Activated naive CD8-positive, alpha-beta T cell treated with anti-CD3 and anti-CD28 coated beads, Interleukin-2, amount 50 U/mL, for 16 hours (primary cell): ENCODE measurements around the gene SCD5.

Source experiments
- DNase-seq: peaks from one replicate; pipeline ENCODE4 v3.0.0-alpha.2; 2020; ENCODE audit warnings: low read depth, low spot score

SCD5 gene

DNA sequence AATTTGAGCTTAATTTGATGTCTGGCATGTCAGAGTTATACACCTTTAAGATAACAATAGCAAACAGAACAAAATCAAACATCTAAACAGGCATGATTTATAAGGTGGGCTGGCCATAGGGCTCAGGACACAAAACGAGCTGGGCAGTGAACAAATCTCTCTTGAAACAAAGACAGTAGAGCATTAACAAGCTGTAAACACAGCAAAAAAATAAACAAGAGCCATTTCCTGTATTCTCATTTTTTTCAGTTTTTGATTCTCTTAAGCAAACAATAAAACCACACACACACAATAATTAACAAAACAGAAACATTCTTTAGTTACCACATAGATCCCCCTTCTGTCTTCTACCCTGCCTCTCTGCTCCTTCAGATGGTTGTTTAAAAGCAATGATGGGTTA is 168.5 kb downstream of the SCD5 start:
- DNase-seq, result no peak

DNA sequence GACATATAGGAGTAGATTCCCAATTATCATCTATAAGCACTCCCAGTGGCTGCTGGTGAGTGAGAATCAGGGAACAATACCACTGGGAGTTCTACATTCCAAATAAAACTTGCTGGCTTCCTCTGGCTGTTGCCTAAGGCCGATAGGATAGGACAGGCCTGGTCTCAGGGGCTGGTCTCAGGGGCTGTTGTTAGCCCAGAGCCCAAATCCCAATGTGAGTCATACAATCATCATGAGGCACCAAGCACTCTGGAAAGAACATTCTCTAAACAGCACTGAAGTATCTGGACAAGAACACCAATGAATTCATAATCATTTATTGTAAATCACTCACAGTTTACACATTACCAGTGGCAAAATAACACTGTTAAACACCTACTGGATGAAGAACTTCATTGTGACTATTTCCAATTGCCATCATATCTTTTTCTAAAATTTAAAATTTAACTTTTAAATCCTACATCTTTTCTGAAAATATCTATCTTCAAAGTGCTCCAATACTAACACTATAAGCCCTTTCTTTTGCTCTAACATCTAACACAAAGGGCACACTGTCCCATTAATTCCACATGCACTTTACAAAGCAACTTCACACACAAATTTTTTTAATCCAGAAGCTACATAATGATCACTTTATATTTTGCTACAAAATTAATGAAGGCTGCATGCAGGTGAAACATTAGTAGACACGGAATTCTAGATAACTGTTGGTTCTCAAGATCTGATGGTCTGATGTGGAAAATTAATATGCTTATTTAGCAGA is 169.2 kb downstream of the SCD5 start:
- no peak for DNase-seq

DNA sequence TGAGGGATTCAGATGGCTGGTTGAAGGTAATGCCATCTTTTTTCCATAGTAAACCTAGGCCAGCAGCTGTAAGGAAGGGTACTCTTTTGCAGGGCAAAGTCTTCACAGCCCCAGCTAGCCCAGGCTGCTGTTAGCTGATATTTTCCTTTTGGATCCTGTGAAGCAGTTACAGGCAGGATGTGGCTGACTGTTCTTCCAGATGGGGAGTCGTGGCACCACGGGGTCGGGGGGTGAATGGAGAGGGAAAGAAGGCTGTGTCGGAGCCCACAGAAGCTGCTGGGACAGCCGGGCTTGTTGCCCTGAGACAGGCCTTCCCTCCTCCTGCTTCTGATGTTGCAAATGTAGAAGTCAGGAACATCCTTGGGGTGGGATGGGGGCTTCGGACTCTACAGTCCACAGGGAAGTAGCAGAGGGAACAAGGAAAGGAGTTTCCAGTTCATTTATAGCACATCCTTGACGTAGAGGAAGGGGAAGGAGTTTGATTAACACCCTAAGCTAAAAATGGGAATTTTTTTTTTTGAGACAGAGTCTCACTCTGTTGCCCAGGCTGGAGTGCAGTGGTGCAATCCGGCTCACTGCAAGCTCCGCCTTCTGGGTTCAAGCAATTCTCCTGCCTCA is 172.2 kb downstream of the SCD5 start:
- DNase-seq, result no peak

DNA sequence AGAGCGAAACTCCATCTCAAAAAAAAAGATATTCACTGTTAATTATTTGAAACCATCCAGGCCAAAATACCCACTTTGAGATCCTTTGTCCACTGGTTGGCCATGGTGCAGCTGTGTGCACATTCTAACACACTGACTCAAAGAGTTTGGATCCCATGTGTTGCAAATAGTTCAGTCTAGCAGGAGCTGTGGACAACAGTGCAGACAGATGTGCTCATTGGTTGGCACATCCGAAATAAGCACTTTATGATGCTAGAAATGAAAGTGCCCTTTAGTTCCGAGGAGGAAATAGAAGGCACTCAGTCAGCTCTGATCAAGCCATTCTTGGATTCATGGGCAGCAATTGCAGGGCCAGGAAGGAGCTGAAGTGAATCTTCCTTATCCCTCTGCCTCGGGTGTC is 173.8 kb downstream of the SCD5 start:
- no peak for DNase-seq

DNA sequence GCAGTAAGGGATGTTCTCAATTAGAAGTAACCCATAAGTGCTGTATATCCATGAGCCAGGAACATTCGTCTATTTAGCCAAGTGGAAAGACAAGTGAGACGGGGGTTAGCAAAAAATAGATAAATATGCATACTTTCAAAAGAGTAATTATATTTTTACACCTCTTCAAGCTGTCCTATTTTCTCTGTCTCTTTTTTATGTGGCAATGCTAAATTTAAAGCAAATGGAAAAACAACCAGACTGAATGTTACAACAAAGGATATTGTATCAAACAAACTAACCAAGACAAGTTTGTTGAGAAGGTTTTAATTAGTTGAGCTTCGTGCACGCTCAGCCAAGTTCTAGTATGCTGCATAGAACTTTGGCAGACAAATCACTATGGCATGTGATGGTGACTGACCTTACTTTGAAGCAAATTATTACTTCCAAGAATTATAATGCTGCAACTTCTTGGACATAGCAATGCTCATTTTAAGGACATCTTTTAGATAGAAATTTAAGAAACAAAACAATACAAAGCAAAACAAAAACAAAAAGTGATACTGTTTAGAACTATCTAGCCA is 175.4 kb downstream of the SCD5 start:
- DNase-seq, result no peak

DNA sequence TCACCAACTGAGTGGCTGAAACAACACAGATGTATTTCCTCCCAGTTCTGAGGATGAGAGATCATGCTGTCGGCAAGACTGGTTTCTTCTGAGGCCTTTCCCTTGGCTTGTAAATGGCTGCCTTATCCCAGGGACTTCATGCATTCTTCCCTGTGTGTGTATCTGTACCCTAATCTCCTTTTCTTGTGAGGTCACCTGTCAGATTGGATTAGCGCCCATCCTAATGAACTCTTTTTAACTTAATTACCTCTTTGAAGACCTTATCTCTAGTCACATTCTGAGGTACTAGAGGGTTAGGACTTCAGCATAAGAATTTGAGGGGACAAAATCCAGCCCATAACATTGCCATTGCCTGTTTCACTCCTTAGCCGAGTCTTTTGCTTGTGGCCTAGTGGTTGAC is 177.3 kb downstream of the SCD5 start:
- no peak for DNase-seq

DNA sequence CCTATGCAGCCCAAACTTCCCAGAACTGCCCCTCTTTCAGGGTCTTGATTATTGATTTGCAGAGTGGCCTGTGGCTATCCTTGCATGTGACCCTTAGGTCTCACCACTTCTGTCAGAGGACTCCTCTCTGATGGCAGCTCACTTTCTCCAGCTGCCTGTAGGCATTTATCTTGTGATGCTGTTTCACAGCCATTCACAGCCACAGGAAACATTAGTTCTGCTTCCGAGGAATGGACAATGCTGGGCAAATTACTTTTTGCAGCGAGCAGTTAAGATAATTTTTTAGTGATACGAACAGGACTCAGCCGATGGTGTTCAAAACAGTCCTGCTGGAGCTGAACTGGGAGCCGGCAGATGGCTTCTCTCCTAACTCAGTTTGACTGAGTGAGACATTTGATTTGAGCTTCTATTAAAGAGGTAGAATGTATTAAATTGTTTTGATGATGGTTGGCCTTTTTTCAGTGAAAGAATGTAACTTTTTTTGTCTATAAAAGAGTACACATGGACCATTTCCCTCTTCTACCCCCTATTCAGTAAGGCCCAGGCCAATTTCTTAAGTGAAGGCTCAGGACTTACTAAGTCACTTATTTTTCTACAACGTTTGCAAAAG is 178.4 kb downstream of the SCD5 start:
- no peak for DNase-seq

DNA sequence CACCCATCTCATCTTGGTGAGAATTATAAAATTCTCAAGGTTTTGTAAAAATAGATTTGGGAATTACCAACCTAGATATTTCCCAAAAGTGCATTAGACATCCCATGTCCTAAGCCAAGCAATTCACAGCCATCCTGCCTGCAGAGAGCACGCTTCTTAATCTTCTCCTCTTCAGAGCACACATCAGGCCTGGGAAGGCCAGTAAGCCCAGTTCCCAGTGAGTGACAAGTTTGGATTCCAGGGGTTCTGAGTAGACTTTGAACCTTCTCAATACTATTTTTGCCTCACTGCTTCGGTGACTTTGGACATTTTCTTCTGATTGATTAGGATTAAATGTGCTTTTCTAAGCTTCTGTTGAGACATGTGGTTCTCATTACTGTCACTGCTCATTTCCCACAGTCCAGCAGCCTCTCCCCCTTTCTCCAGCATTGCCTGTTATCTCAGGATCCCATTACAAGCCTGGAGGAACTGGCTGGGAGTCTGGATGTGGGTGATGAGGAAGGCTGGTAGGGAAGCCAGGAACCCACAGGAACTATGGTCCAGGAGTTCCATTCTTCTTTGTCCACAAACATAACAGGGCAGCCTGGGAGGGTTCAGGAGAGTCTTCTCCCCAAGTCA is 180.4 kb downstream of the SCD5 start:
- no peak for DNase-seq

DNA sequence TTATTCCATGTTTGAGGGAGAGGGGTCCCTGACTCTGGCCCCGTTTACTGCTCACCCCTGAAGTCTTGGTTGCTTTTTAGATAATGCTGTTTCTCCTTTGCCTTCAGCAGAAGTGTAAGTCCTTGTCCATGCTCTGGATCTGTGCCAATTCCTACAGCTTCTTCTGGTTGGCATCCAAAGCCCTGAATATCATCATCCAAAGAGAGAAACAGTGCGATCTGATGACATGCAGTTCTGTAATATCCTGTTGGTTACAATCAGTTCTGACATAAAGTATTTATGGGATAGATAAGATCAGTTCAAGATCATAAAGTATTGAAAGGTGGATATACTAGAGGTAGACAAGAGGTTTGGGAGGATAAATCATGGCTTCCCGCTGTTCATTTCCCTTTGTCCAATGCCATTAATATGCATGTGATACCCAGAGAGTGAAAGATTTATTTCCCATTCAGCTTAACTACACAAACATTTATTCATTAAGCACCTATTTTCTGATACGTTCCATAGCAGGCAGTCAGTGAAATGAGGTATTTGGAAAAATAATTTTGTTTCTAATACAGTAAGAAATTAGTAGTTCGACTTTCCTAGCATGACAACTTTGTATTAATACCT is 183.7 kb downstream of the SCD5 start:
- no peak for DNase-seq

DNA sequence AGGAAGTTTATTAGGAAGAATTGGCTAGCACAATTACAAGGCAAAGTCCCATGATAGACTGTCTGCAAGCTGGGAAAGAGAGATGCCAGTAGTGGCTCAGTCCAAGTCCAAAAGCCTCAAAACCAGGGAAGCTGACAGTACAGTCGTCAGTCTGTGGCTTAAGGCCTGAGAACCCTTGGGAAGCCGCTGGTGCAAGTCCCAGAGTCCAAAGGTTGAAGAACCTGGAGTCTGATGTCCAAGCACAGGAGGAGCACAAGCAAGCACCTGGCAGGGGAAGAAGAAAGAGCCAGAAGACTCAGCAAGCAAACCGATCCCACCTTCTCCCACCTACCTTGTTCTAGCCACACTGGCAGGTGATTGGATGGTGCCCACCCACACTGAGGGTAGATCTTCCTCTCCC is 185.5 kb downstream of the SCD5 start:
- DNase-seq, result no peak

DNA sequence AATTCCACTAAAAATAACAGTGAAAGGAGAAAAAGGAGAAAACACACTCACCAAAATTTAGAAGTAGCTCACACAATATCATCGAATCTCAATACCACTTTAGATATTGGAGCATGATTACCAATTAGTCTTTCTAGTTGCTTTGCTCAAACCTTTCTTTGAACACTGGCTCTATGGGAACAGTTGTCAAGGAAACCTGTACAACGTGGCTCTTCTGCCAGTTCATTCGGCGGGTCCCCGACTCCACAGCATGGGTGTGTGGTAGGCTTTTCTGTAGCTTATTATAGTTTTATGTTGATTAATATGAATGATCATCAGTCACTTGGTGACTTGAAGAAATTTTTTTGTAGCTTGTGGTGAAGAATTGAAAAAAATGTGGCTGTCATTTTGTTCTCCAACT is 186.6 kb downstream of the SCD5 start:
- DNase-seq, result no peak

DNA sequence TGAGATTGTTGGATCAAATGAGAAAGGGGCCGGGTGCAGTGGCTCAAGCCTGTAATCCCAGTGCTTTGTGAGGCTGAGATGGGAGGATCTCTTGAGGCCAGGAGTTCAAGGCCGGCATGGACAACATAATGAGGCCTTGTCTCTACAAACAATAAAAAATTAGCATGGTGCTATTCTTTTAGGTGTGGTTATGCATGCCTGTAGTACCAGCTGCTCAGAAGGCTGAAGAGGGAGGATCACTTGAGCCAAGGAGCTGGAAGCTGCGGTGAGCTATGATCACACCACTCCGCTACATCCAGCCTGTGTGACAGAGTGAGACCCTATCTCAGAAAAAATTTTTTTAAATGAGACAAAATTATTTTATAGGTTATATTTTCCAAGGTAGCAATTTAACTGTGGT is 187.1 kb downstream of the SCD5 start:
- DNase-seq, result no peak

DNA sequence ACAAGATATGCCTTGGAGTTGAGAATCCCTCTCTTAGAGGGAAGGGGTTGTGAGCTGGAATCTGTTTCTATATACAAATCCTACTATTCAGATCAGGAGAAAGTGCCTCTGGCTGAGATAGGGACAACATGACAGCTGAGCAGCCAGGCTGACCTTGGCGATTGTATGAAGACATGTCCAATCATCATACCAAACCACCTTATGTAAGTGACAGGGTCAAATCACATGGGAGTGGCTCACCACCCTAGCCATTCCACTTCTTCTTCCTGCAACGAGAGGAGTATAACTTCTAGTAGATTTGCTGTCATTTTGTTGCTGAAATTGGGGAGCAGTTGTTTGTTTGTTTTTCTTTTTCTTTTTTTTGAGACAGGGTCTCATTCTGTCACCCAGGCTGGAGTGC is 188.6 kb downstream of the SCD5 start:
- no peak for DNase-seq

DNA sequence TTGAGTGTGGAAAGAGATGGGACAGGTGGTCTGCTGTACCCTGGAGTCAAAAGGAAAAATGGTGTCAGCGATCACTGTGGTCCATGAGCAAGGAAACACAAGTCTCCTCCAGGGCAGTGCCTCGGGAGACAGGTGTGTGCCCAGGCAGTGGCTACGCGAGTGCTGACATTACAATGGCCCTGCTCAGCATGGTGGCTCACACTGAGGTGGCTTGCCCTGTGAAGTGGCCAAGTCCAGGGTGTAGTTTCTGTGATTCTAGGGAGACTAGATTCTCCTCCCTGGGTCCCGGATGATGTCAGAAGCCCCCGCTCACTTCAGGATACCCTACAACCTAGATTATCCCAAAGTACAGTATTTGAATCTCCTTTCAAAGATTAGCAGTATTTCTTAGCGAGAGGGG is 192.0 kb downstream of the SCD5 start:
- DNase-seq, result no peak

DNA sequence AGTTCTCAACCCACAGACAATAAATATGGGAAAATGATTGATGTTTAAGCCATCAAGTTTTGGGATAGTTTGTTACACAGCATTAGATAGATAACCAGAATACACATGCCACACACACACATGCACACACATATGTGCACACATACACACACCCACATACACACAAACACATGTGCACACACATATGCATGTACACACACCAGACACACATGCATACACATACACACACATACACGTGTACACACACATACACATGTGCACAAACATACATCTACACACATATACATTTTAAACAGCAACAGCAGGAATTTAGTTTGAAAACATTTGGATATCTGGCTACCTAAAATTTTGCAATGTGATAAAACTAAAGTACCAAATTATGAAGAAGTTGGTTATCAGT is 194.1 kb downstream of the SCD5 start:
- no peak for DNase-seq

DNA sequence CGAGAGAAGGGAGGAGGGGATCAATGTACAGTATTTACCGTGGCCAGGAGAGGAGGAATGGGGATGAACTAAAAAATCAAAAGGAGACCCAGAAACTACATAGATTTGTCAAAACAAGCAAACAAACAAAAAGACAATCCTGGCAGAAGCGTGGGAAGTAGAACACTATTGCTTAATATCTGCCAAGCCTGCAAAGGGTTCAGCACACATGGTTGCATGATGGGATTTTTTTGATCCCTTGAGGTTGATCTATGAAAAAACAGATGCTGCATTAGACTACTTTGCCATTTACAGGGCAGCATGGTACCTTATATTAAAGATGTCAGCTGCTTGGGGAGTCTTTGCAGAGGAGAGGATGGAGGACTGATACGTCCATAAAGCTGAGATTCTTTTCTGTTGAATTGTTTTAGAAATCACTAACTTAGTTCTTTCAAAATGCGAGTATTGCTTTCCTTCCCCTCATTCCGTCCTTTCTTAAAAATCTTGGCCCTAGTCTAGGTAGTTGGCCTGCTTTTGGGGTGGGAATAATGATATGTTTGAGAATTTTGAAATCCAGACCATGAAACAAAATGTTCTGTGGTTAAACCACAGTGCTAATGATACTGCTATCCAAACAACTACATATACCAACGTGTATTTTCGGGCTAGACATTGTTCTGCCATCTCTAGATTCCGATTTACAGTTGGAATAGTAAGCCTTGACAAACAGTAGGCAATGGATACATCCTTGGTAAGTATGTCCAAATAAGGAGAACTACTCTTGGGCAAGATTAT is 197.2 kb downstream of the SCD5 start:
- DNase-seq, result no peak

DNA sequence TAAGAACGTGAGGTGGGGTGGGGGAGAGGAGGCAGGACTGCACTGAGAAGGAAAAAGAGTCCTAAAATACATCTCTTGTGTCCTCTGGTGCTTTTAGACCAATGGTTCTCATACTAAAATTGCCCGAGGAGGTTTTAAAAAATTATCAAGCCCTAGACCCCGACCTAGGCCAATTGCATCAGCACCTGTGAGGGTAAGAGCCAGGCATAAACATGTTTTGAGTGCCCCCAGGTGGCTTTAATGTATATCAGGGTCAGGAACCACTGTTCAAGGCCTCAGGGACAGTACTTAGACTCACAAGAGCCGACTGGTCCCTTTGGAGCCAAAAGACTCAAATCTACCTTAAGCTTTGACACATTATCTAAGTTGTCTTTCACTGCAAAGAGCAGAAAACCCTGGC is 199.3 kb downstream of the SCD5 start:
- DNase-seq, result no peak

DNA sequence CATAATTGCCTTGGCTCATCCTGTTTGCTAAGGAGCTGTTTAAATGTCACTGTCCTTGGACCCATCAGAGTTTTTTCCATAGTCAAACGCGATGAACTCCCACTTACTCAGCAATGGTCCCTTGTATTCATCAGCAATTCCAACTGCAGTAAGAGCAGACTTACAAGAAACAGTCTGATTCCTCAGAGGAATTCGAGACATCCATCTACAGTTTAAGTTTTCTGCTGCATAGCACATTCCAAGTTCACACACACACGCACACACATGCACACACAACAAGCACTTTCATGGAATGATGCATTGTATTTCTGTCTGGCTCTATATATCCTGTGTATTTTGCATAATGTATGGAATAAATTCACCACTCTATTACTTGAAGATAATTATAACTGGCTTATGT is 204.1 kb downstream of the SCD5 start:
- DNase-seq, result no peak

DNA sequence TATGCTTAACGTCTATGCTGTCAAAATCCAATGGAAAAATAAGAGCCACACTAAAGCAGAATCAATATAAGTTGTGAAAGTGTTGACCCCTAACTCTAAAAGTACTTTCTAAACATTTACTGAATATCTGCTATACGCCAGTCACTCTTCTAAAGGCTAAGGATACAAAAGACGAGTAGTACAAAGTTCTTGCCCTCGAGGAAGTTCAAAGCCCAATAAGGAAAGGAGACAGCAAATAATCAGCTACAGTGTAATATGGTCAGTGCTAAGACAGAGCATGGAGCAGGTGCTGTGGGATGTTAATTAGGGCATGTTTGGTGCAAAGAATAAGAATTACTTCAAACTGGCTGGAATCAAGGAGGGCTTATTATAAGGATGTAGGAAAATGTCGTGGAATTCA is 205.2 kb downstream of the SCD5 start:
- DNase-seq, result no peak

DNA sequence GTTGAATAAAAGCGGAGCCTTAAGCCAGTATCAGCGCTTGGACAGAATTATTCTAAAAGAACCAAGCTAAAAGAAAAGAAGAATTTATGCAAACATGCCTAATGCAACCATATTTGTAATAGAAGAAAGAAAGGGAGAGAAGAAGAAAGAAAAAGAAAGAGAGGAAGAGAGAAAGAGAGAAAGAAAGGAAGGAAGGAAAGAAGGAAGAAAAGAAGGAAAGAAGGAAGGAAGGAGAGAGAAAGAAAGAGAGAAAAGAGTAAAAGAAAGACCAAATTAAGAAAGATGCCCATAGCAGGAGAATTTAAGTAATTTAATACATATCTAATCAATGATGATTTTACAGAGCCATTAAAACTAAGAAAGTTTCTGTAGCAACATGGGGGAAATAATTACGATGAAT is 206.0 kb downstream of the SCD5 start:
- DNase-seq, result no peak

DNA sequence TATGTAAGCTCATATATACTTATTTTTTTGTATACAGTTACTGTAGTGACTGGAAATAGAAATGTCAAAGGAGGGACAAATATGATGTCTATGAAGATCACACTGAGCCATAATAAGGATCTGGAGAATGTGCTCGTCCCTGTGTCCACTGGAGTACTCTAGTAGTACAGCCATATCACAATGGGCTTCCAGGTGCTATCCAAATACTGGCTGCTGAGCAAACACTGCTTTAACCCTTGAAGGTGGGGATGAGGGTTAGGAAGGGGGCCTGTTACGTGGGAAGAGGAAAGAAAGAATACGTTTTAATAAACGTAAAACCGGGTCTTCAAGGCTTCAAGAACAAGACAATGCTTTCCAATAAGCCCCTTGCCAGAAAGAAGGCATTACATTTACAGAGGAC is 207.0 kb downstream of the SCD5 start:
- DNase-seq, result no peak
